ENCODE data around the gene BTNL8.

GRCh38 chr5:180873615-180874520, 25.1 kb upstream of the BTNL8 start:
- no peak for TF ChIP-seq CTCF (IDR thresholded peaks at IDR 0.05; ENCODE audit: borderline replicate concordance, extremely low read depth, low read length, poor library complexity, severe bottlenecking)
- TF ChIP-seq EZH2 (IDR thresholded peaks at IDR 0.05; ENCODE audit: borderline replicate concordance, low read depth, low read length, severe bottlenecking) = no peak

All from DND-41 (cell line).